DND-41 (cell line): ENCODE results near the gene MACROD1.
A peak's percentile ranks its signal among the peaks of the same experiment; 100 is the strongest.

Source experiments
- ATAC-seq: fragments of 200-7000 bp; cut with Tn5 transposase; 3 replicates; pipeline ENCODE4 v1.9.1; 2021; ENCODE audit warnings: low read depth; ENCODE audit not compliant: insufficient read depth
- DNase-seq: peaks from one replicate; pipeline ENCODE4 v3.0.0-alpha.2; 2020
- H2AFZ ChIP-seq: 2 replicates; pipeline ENCODE4 v1.6.0; 2012; ENCODE audit warnings: low read depth, low read length
- H3K27ac ChIP-seq: 2 replicates; pipeline ENCODE4 v1.5.1; 2012; ENCODE audit warnings: low read length, inconsistent platforms
- H3K27me3 ChIP-seq: fragments of 200-600 bp; sonication (generic); 2 replicates; pipeline ENCODE4 v1.6.0; 2012; ENCODE audit warnings: low read length, mild to moderate bottlenecking, inconsistent platforms; ENCODE audit not compliant: insufficient read depth, poor library complexity
- H3K36me3 ChIP-seq: 2 replicates; pipeline ENCODE4 v1.5.1; 2012; ENCODE audit warnings: low read length, inconsistent platforms; ENCODE audit not compliant: insufficient read depth
- H3K4me1 ChIP-seq: 2 replicates; pipeline ENCODE4 v1.5.1; 2012; ENCODE audit warnings: mild to moderate bottlenecking, low read length; ENCODE audit not compliant: insufficient read depth
- H3K4me2 ChIP-seq: 2 replicates; pipeline ENCODE4 v1.6.0; 2012; ENCODE audit warnings: mild to moderate bottlenecking, moderate library complexity, low read length, inconsistent platforms; ENCODE audit not compliant: insufficient read depth
- H3K4me3 ChIP-seq, 2 experiments: fragments of 200-600 bp in 1 of 2; shearing (Covaris generic) in 1 of 2; 2 replicates each; pipeline ENCODE4 v1.5.1; 2012 to 2016; ENCODE audit warnings: inconsistent platforms in 2 of 2, low read length in 2 of 2, mild to moderate bottlenecking in 2 of 2, low read depth in 1 of 2, moderate library complexity in 1 of 2
- H3K79me2 ChIP-seq: 2 replicates; pipeline ENCODE4 v1.6.0; 2012; ENCODE audit warnings: low read length, inconsistent platforms; ENCODE audit not compliant: insufficient read depth
- H3K9ac ChIP-seq: 2 replicates; pipeline ENCODE4 v1.6.0; 2012; ENCODE audit warnings: low read depth, mild to moderate bottlenecking, inconsistent platforms, low read length, moderate library complexity
- H3K9me3 ChIP-seq: 2 replicates; pipeline ENCODE4 v1.5.1; 2012; ENCODE audit warnings: low read length, moderate library complexity, mild to moderate bottlenecking, inconsistent platforms; ENCODE audit not compliant: insufficient read depth, severe bottlenecking
- H4K20me1 ChIP-seq: 2 replicates; pipeline ENCODE4 v1.6.0; 2012; ENCODE audit warnings: low read length; ENCODE audit not compliant: insufficient read depth
- CTCF ChIP-seq: IDR thresholded peaks from 2 replicates; pipeline ENCODE4 v1.5.1; 2012; ENCODE audit warnings: borderline replicate concordance, low read length, moderate library complexity, mild to moderate bottlenecking; ENCODE audit not compliant: poor library complexity, severe bottlenecking; ENCODE audit errors: extremely low read depth
- EZH2 ChIP-seq: IDR thresholded peaks from 3 replicates; pipeline ENCODE4 v1.6.1; 2012; ENCODE audit warnings: borderline replicate concordance, low read depth, mild to moderate bottlenecking, moderate library complexity, low read length, inconsistent platforms; ENCODE audit not compliant: severe bottlenecking

The MACROD1 gene

GRCh38 chr11:64165842-64166635 is at the start of gene MACROD1:
Gene MACROD1, minus strand, starts transcription at chr11:64166113. Its CDS starts 119 bp downstream, at chr11:64165994.
- Histone ChIP-seq H3K4me3 (peak within 1 kb of the TSS; percentile 95), H2AFZ (peak within 1 kb of the TSS; percentile 99), H3K27me3 (no peaks in the 10 kb centered on the region), H3K79me2 (peaks cover 27% of the 10 kb centered on the region), H4K20me1 (no peaks in the 10 kb centered on the region), H3K27ac (peak within 1 kb of the TSS; percentile 86), H3K9me3 (no peaks in the 10 kb centered on the region), H3K36me3 (no peaks in the 10 kb centered on the region; the same call in 1 of the 2 replicates), H3K4me1 (peaks cover 33% of the 10 kb centered on the region), H3K9ac (peak within 1 kb of the TSS; percentile 95), H3K4me2 (peak within 1 kb of the TSS; percentile 99)
- TF ChIP-seq CTCF (no peak), EZH2 (no peak)
- ATAC-seq (peak; percentile 91), DNase-seq (peak; percentile 85)

GRCh38 chr11:64211181-64211872 is 45.4 kb upstream of the MACROD1 start:
- no peak overlapping the region for H2AFZ ChIP-seq
- TF ChIP-seq CTCF, result no peak
- TF ChIP-seq EZH2, result no peak
- H3K36me3 ChIP-seq, result peaks cover 62% of the 10 kb centered on the region
- no peak overlapping the region for H3K9ac ChIP-seq
- no peak overlapping the region for H3K4me3 ChIP-seq
- peaks cover 17% of the 10 kb centered on the region for H3K79me2 ChIP-seq
- H3K4me2 ChIP-seq, result no peak overlapping the region
- ATAC-seq, result no peak
- H4K20me1 ChIP-seq, result peaks cover 10% of the 10 kb centered on the region; the same call in 1 of the 2 replicates
- H3K9me3 ChIP-seq, result no peaks in the 10 kb centered on the region
- no peak overlapping the region for H3K27ac ChIP-seq
- H3K27me3 ChIP-seq, result no peaks in the 10 kb centered on the region
- no peak for DNase-seq
- H3K4me1 ChIP-seq, result peaks cover 26% of the 10 kb centered on the region

GRCh38 chr11:64210301-64211020 is 44.5 kb upstream of the MACROD1 start:
- no peak overlapping the region for H3K4me3 ChIP-seq
- H3K79me2 ChIP-seq, result peaks cover 17% of the 10 kb centered on the region
- ATAC-seq, result no peak
- H3K9me3 ChIP-seq, result no peaks in the 10 kb centered on the region
- H3K4me2 ChIP-seq, result no peak overlapping the region
- peaks cover 10% of the 10 kb centered on the region; the same call in 1 of the 2 replicates for H4K20me1 ChIP-seq
- H3K27me3 ChIP-seq, result no peaks in the 10 kb centered on the region
- TF ChIP-seq EZH2 (no peak), CTCF (no peak)
- H2AFZ ChIP-seq, result no peak overlapping the region
- no peak for DNase-seq
- no peak overlapping the region for H3K27ac ChIP-seq
- no peak overlapping the region for H3K9ac ChIP-seq
- peaks cover 34% of the 10 kb centered on the region for H3K4me1 ChIP-seq
- peaks cover 68% of the 10 kb centered on the region for H3K36me3 ChIP-seq
